H9 (cell line): ENCODE results near the gene KRTAP4-9. TPM values are rescaled to one million over a fixed set of nuclear protein-coding genes. Genes with fewer than 3 reads are reported as not detected.

ENCODE experiments used
- DNase-seq: peaks from one replicate; pipeline ENCODE4 v3.0.0-alpha.2; 2017
- H2AFZ ChIP-seq: one replicate; pipeline ENCODE4 v1.6.1; 2013; ENCODE audit warnings: mild to moderate bottlenecking, low read length, control low read depth, moderate library complexity
- H2AK5ac ChIP-seq: 2 replicates; pipeline ENCODE4 v1.6.1; 2013; ENCODE audit warnings: low read length, control low read depth, mixed read lengths; ENCODE audit not compliant: insufficient read length
- H2BK120ac ChIP-seq: one replicate; pipeline ENCODE4 v1.6.1; 2013; ENCODE audit warnings: low read depth, mild to moderate bottlenecking, low read length, control low read depth, inconsistent platforms; ENCODE audit not compliant: poor library complexity, severe bottlenecking
- H2BK12ac ChIP-seq: 2 replicates; pipeline ENCODE4 v1.6.1; 2013; ENCODE audit warnings: low read length, control low read depth, mixed read lengths, low read depth; ENCODE audit not compliant: insufficient read length
- H2BK15ac ChIP-seq: 2 replicates; pipeline ENCODE4 v1.6.1; 2013; ENCODE audit warnings: low read depth, low read length, control low read depth
- H2BK20ac ChIP-seq: one replicate; pipeline ENCODE4 v1.6.1; 2013; ENCODE audit warnings: low read depth, mild to moderate bottlenecking, low read length, control low read depth, inconsistent platforms; ENCODE audit not compliant: poor library complexity, severe bottlenecking
- H2BK5ac ChIP-seq: 2 replicates; pipeline ENCODE4 v1.6.1; 2013; ENCODE audit warnings: low read length, control low read depth, mixed read lengths; ENCODE audit not compliant: insufficient read length
- H3K14ac ChIP-seq: 2 replicates; pipeline ENCODE4 v1.6.1; 2013; ENCODE audit warnings: low read length, control low read depth; ENCODE audit not compliant: insufficient read depth
- H3K18ac ChIP-seq: 2 replicates; pipeline ENCODE4 v1.6.1; 2013; ENCODE audit warnings: low read depth, mild to moderate bottlenecking, mixed read lengths, low read length, control low read depth; ENCODE audit not compliant: insufficient read length
- H3K23ac ChIP-seq: 2 replicates; pipeline ENCODE4 v1.6.1; 2013; ENCODE audit warnings: low read length, control low read depth, mixed read lengths, low read depth; ENCODE audit not compliant: insufficient read length
- H3K23me2 ChIP-seq: 2 replicates; pipeline ENCODE4 v1.6.1; 2013; ENCODE audit warnings: low read depth, mild to moderate bottlenecking, mixed read lengths, low read length, control low read depth; ENCODE audit not compliant: insufficient read length, poor library complexity, severe bottlenecking
- H3K27ac ChIP-seq: 2 replicates; pipeline ENCODE4 v1.5.1; 2013; ENCODE audit warnings: low read length, control low read depth, mixed read lengths, low read depth; ENCODE audit not compliant: insufficient read length
- H3K27me3 ChIP-seq: 2 replicates; pipeline ENCODE4 v1.6.1; 2013; ENCODE audit warnings: low read length, control low read depth, inconsistent platforms; ENCODE audit not compliant: insufficient read depth
- H3K4ac ChIP-seq: 2 replicates; pipeline ENCODE4 v1.6.1; 2013; ENCODE audit warnings: low read depth, mild to moderate bottlenecking, control low read depth, inconsistent platforms, low read length, moderate library complexity
- H3K4me1 ChIP-seq: 2 replicates; pipeline ENCODE4 v1.6.1; 2013; ENCODE audit warnings: low read length, control low read depth, inconsistent platforms; ENCODE audit not compliant: insufficient read depth
- H3K4me2 ChIP-seq: 2 replicates; pipeline ENCODE4 v1.6.1; 2013; ENCODE audit warnings: low read length, control low read depth, mixed read lengths; ENCODE audit not compliant: insufficient read length, insufficient read depth
- H3K56ac ChIP-seq: 2 replicates; pipeline ENCODE4 v1.6.1; 2013; ENCODE audit warnings: low read depth, mild to moderate bottlenecking, mixed read lengths, low read length, control low read depth; ENCODE audit not compliant: insufficient read length
- H3K79me1 ChIP-seq: 2 replicates; pipeline ENCODE4 v1.6.1; 2013; ENCODE audit warnings: low read depth, mild to moderate bottlenecking, moderate library complexity, low read length, control low read depth, inconsistent platforms; ENCODE audit not compliant: insufficient read depth, poor library complexity, severe bottlenecking
- H3K79me2 ChIP-seq: 2 replicates; pipeline ENCODE4 v1.6.1; 2013; ENCODE audit warnings: low read length, control low read depth, inconsistent platforms; ENCODE audit not compliant: insufficient read depth
- H3K9ac ChIP-seq: 2 replicates; pipeline ENCODE4 v1.6.1; 2013; ENCODE audit warnings: low read length, control low read depth, mixed read lengths; ENCODE audit not compliant: insufficient read length; ENCODE audit errors: extremely low read depth
- H3K9me3 ChIP-seq: one replicate; pipeline ENCODE4 v1.6.1; 2013; ENCODE audit warnings: low read depth, low read length, inconsistent platforms; ENCODE audit not compliant: control insufficient read depth
- H3T11ph ChIP-seq: one replicate; pipeline ENCODE4 v1.6.1; 2013; ENCODE audit warnings: mild to moderate bottlenecking, low read length, control low read depth, inconsistent platforms
- H4K20me1 ChIP-seq: one replicate; pipeline ENCODE4 v1.6.1; 2013; ENCODE audit not compliant: control insufficient read depth, insufficient read length, insufficient read depth
- H4K5ac ChIP-seq: 2 replicates; pipeline ENCODE4 v1.6.1; 2013; ENCODE audit warnings: low read depth, mild to moderate bottlenecking, mixed read lengths, low read length, control low read depth; ENCODE audit not compliant: insufficient read length
- H4K8ac ChIP-seq: replicated peaks from 2 replicates; pipeline ENCODE4 v1.6.1; 2013; ENCODE audit warnings: low read length, control low read depth, mixed read lengths, low read depth; ENCODE audit not compliant: insufficient read length
- H4K91ac ChIP-seq: 2 replicates; pipeline ENCODE4 v1.6.1; 2013; ENCODE audit warnings: low read depth, mild to moderate bottlenecking, moderate library complexity, mixed read lengths, low read length, control low read depth; ENCODE audit not compliant: insufficient read length
- H3K27ac Mint-ChIP-seq, 3 experiments: 2 replicates in 2 of 3; 3 replicates in 1 of 3; pipeline ENCODE4 v1.8.0; 2020 to 2021; ENCODE audit warnings: mixed read lengths in 3 of 3, mild to moderate bottlenecking in 1 of 3, moderate library complexity in 1 of 3
- H3K27me3 Mint-ChIP-seq: 2 replicates; pipeline ENCODE4 v1.8.0; 2021; ENCODE audit warnings: low read depth, mild to moderate bottlenecking, moderate library complexity, mixed read lengths
- H3K36me3 Mint-ChIP-seq, 3 experiments: 2 replicates in 2 of 3; 3 replicates in 1 of 3; pipeline ENCODE4 v1.8.0; 2020 to 2021; ENCODE audit warnings: low read depth in 3 of 3, mixed read lengths in 3 of 3; ENCODE audit not compliant: insufficient read depth in 1 of 3
- H3K4me1 Mint-ChIP-seq, 2 experiments: 2 replicates each; pipeline ENCODE4 v1.8.0; 2020; ENCODE audit warnings: mixed read lengths in 2 of 2
- H3K4me3 Mint-ChIP-seq, 2 experiments: 2 replicates in 1 of 2; 3 replicates in 1 of 2; pipeline ENCODE4 v1.8.0; 2020 to 2021; ENCODE audit warnings: mild to moderate bottlenecking in 2 of 2, mixed read lengths in 2 of 2, moderate library complexity in 1 of 2
- H3K9me3 Mint-ChIP-seq, 2 experiments: 2 replicates in 1 of 2; 3 replicates in 1 of 2; pipeline ENCODE4 v1.8.0; 2020; ENCODE audit warnings: mild to moderate bottlenecking in 2 of 2, mixed read lengths in 2 of 2, moderate library complexity in 1 of 2
- WGBS: extraction: QIAGEN DNeasy Blood & Tissue Kit; methylation state at CpG from one replicate; pipeline ENCODE4 v1.1.7; 2013; ENCODE audit warnings: missing lambda C conversion rate, low lambda C conversion rate, mixed read lengths; ENCODE audit not compliant: insufficient read length; ENCODE audit errors: extremely low coverage; 5-methylcytosine and 5-hydroxymethylcytosine counted together
- total RNA-seq: library from RNA; stranded (reverse); gene quantifications from 2 replicates; pipeline ENCODE4 v1.2.1, GENCODE V29; 2021
- TF ChIP-seq, protein P1 (sequence below): fragments of 200-600 bp; sonication (generic); conservative IDR thresholded peaks from 3 replicates; pipeline ENCODE4 v1.8.0; 2021; ENCODE audit warnings: antibody characterized with exemption, mild to moderate bottlenecking

Gene KRTAP4-9
- total RNA-seq, 1 experiment from 2014 or later, result not detected

DNA sequence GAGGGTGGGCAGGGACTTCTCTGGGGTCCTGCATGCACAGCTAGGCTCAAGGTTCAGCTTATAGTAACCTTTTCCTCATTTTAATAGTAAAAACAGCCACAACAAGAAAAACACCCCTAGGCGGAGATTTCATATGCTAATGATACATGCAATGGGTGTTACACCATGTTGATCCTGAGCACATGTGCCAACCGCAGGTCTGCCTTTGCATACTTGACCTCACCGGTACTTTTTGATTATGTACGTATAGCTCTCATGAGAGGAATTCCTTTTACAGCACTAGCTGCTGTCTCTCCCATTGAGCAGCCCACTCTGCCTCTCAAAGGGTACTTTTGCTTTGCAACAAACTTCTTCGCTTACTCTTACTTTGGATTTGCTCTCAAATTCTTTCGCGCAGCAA lies 9.1 kb upstream of the KRTAP4-9 start:
- Histone ChIP-seq H3K56ac (no peak overlapping the region), H3K79me2 (no peaks in the 10 kb centered on the region), H2BK5ac (no peak overlapping the region), H3K4me1 (no peaks in the 10 kb centered on the region), H3K18ac (no peak overlapping the region), H2BK20ac (no peak overlapping the region), H4K5ac (no peak overlapping the region), H3K23me2 (no peaks in the 10 kb centered on the region), H3K27me3 (no peaks in the 10 kb centered on the region), H4K91ac (no peak overlapping the region), H3K27ac (no peak overlapping the region), H3K4ac (no peak overlapping the region), H3K23ac (no peak overlapping the region), H3K9ac (no peak overlapping the region), H3K4me2 (no peak overlapping the region), H2BK15ac (no peak overlapping the region), H3K9me3 (no peaks in the 10 kb centered on the region), H3T11ph (no peak overlapping the region), H4K20me1 (no peaks in the 10 kb centered on the region), H2BK12ac (no peak overlapping the region), H4K8ac (no peak overlapping the region), H2AFZ (no peak overlapping the region), H3K79me1 (no peaks in the 10 kb centered on the region), H3K14ac (no peak overlapping the region), H2AK5ac (no peak overlapping the region), H2BK120ac (no peak overlapping the region)
- Mint-ChIP-seq H3K9me3 (peaks cover 15 to 24% of the 10 kb centered on the region in 2 experiments; a peak in 4 of 5 replicates), H3K36me3 (peaks cover 0 to 22% (median 12%) of the 10 kb centered on the region in 3 experiments; a peak in 5 of 7 replicates), H3K27me3 (no peaks in the 10 kb centered on the region), H3K4me1 (peaks cover 22 to 30% of the 10 kb centered on the region in 2 experiments), H3K4me3 (no peak overlapping the region), H3K27ac (no peak overlapping the region; a peak in 1 of 7 replicates)
- no peak for DNase-seq
- TF ChIP-seq, protein P1, sequence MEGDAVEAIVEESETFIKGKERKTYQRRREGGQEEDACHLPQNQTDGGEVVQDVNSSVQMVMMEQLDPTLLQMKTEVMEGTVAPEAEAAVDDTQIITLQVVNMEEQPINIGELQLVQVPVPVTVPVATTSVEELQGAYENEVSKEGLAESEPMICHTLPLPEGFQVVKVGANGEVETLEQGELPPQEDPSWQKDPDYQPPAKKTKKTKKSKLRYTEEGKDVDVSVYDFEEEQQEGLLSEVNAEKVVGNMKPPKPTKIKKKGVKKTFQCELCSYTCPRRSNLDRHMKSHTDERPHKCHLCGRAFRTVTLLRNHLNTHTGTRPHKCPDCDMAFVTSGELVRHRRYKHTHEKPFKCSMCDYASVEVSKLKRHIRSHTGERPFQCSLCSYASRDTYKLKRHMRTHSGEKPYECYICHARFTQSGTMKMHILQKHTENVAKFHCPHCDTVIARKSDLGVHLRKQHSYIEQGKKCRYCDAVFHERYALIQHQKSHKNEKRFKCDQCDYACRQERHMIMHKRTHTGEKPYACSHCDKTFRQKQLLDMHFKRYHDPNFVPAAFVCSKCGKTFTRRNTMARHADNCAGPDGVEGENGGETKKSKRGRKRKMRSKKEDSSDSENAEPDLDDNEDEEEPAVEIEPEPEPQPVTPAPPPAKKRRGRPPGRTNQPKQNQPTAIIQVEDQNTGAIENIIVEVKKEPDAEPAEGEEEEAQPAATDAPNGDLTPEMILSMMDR, result no peak
- no CpG with 5 or more reads among the region's 7 CpGs for WGBS
